Retina (tissue), 1 donor: ENCODE measurements around the gene SEMA7A.
A peak's percentile ranks its signal among the peaks of the same experiment; 100 is the strongest.

Source experiments
- DNase-seq: peaks from one replicate; pipeline ENCODE4 v3.0.0-alpha.2; 2016

Gene SEMA7A

GRCh38 chr15:74428970-74429780 lies 4.6 kb downstream of the SEMA7A start:
- DNase-seq, result no peak

GRCh38 chr15:74428442-74428787 lies 5.3 kb downstream of the SEMA7A start:
- DNase-seq, result no peak

- DNase-seq, result no peak
Observed at GRCh38 chr15:74427607-74428441, 5.9 kb downstream of the SEMA7A start.

GRCh38 chr15:74426404-74427281 lies 7.1 kb downstream of the SEMA7A start:
- no peak for DNase-seq

- no peak for DNase-seq
Observed at GRCh38 chr15:74425630-74426029, 8.1 kb downstream of the SEMA7A start.

- DNase-seq, result no peak
Observed at GRCh38 chr15:74424901-74425528, 8.7 kb downstream of the SEMA7A start.

- DNase-seq, result no peak
Observed at GRCh38 chr15:74423431-74424257, 10.1 kb downstream of the SEMA7A start.

- peak; percentile 43 for DNase-seq
Observed at GRCh38 chr15:74422652-74423430, 10.9 kb downstream of the SEMA7A start.

GRCh38 chr15:74422265-74422651 lies 11.5 kb downstream of the SEMA7A start:
- peak; percentile 34 for DNase-seq

GRCh38 chr15:74421302-74422245 lies 12.2 kb downstream of the SEMA7A start:
- peak; percentile 56 for DNase-seq

GRCh38 chr15:74420193-74420905 lies 13.4 kb downstream of the SEMA7A start:
- DNase-seq, result no peak

GRCh38 chr15:74419432-74419831 lies 14.3 kb downstream of the SEMA7A start:
- DNase-seq, result no peak

- DNase-seq, result no peak
Observed at GRCh38 chr15:74418575-74419338, 15.0 kb downstream of the SEMA7A start.

- DNase-seq, result no peak
Observed at GRCh38 chr15:74417670-74418069, 16.1 kb downstream of the SEMA7A start.

- DNase-seq, result no peak
Observed at GRCh38 chr15:74417225-74417624, 16.5 kb downstream of the SEMA7A start.

- DNase-seq, result no peak
Observed at GRCh38 chr15:74415966-74416916, 17.5 kb downstream of the SEMA7A start.
